Tibial nerve (tissue), 4 donors: Measurements from ENCODE around the gene APOBEC4.

Experiments used
- EP300 ChIP-seq, 2 donors: sonication (generic); formaldehyde crosslinking; IDR thresholded peaks; one replicate each; pipeline ENCODE4 v1.6.1; 2017; ENCODE audit warnings: antibody characterized with exemption in 2 of 2, mild to moderate bottlenecking in 1 of 2
- POLR2A ChIP-seq, 2 donors: fragments of 450-650 bp; IDR thresholded peaks; one replicate each; pipeline ENCODE4 v1.6.1; 2017; ENCODE audit warnings: antibody characterized with exemption in 2 of 2, mild to moderate bottlenecking in 2 of 2, moderate library complexity in 2 of 2
- TF ChIP-seq, protein P1 (sequence below), 5 experiments: fragments of 200-600 bp in 3 of 5; fragments of 450-650 bp in 2 of 5; sonication (generic) in 3 of 5; IDR thresholded peaks; one replicate each; pipeline ENCODE4 v1.5.1; 2016 to 2019; ENCODE audit warnings: antibody characterized with exemption in 5 of 5, mild to moderate bottlenecking in 3 of 5, moderate library complexity in 2 of 5

DNA sequence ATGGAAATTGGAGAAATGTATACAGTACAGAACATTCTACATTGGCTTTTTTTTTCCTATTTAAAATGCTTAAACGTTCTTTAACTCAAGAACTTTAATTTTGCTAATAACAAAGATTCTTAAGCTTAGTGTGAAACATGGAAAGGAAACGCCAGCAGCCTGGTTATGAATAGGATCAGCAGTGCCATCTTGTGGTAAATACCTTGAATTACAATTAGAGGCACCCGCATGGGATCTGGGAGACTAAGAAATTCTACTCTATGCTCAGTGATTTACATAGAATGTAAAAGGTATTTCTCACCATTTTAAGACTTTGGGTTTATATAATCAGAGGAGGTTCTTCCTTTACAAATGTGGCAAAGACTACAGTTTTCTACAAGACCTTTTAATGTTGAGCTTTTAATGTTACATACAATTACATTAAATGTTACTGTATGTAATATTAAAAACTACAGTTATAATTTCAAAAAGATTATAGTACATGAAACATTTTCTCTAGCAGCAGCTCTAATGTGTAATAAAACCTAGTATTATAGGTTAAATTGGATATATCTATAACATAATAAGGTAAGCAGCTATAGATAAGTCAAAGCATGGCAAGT lies 32.1 kb upstream of the APOBEC4 start:
- TF ChIP-seq, protein P1, sequence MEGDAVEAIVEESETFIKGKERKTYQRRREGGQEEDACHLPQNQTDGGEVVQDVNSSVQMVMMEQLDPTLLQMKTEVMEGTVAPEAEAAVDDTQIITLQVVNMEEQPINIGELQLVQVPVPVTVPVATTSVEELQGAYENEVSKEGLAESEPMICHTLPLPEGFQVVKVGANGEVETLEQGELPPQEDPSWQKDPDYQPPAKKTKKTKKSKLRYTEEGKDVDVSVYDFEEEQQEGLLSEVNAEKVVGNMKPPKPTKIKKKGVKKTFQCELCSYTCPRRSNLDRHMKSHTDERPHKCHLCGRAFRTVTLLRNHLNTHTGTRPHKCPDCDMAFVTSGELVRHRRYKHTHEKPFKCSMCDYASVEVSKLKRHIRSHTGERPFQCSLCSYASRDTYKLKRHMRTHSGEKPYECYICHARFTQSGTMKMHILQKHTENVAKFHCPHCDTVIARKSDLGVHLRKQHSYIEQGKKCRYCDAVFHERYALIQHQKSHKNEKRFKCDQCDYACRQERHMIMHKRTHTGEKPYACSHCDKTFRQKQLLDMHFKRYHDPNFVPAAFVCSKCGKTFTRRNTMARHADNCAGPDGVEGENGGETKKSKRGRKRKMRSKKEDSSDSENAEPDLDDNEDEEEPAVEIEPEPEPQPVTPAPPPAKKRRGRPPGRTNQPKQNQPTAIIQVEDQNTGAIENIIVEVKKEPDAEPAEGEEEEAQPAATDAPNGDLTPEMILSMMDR (IDR thresholded peaks at IDR 0.05), result peak; percentile 50 to 68 (median 52)
- TF ChIP-seq POLR2A (IDR thresholded peaks at IDR 0.05) (no peak), EP300 (IDR thresholded peaks at IDR 0.05) (no peak)
